ENCODE data around the gene CNTN1.

Gene CNTN1

DNA sequence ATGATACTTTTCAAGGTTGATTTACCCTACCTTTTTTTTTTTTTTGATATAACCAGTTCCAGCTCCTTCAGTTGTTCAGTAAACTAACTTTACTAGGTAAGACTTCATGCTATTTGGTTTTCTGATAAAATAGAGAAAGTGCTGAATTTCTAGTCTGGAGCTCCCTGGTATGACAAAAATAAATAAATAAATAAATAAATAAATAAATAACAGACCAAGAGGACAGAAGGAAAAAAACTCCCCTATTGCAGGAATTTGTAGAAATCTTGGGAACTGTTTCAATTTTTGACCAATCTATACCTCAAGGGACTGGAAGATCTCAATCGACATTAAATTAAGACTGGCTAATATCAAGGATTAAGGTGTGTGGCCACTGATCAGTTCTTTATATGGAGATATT lies 265.2 kb downstream of the CNTN1 start:
- no peak for DNase-seq (ENCODE audit: low read depth in 3 of 3, low spot score in 1 of 3)

DNA sequence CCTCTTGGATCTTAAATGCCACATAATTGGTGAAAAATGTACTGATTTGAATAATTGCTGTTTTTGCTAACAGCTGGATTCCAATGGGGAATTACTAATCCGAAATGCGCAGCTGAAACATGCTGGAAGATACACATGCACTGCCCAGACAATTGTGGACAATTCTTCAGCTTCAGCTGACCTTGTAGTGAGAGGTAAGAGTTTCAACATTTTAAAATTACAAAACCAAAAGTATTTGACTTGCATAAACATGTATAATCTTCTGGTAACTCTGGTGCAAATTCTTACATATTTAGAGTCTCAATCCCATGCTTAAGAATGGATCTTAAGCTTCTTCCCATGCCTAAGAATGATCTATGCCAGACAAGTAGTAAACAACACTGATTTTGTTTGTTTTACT lies 266.8 kb downstream of the CNTN1 start:
- no peak for DNase-seq (ENCODE audit: low read depth in 3 of 3, low spot score in 1 of 3)

DNA sequence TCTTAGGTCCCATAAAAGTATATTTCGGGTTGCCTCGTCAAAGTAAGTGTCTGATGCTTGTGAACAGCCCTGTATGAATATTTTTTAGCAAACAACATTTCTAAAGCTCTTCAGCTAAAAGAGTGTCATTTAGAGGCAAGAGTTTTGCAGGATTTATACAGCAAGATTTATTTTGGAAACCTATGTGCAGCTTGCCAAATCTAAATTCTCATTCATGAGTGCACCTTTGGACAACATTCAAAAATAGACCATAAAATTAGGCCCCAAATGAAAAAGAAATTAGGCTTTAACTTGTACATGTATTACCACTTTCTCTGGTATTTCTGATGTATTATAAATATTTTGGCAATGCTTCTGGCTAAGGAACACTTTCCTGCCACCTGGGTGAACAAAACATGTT lies 271.5 kb downstream of the CNTN1 start:
- no peak for DNase-seq (ENCODE audit: low read depth in 3 of 3, low spot score in 1 of 3)

DNA sequence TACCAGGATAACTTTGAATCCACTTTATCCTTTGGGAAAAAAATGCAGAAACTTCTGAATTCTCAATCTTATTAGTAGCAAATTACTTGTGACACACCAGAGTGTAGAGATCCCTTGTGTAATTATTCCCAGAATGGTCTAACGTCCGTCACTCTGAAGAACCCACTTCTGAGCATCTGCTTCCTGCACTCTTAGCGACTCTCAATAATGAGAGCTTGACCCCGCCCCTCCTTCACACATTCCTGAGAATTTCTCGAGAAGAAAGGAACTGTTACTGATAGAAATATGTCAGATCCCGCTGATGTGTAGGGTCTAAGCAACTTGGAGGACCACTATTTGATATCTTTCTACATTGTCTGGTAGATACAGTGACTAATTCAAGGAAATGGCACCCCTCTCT lies 277.6 kb downstream of the CNTN1 start:
- no peak for DNase-seq (ENCODE audit: low read depth in 3 of 3, low spot score in 1 of 3)

DNA sequence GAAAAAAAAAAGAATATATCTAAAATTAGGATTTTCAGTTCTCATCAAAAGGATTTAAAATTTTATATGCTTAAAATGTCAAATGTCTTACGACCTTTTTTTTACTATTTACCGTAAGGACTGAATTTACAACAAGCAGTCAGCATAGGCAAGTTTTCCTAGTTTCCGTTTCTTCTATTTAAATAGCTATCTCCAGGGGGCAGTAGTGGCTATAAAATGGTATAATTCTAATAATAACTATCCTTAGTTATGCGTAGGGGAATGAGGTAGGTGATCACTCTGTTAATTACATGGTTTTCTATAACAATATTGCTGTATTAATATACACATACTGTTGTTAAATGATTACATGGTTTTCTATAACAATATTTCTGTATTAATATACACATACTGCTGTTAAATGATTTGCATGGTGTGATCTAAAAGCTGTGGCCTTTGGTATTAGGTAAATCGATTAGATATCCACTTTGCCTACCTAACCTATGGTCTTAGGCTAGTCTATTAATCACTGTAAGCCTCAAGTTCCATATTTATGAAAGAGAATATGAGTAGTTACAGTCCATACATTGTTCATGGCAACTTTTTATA lies 278.2 kb downstream of the CNTN1 start:
- DNase-seq (ENCODE audit: low read depth in 3 of 3, low spot score in 1 of 3), result no peak

DNA sequence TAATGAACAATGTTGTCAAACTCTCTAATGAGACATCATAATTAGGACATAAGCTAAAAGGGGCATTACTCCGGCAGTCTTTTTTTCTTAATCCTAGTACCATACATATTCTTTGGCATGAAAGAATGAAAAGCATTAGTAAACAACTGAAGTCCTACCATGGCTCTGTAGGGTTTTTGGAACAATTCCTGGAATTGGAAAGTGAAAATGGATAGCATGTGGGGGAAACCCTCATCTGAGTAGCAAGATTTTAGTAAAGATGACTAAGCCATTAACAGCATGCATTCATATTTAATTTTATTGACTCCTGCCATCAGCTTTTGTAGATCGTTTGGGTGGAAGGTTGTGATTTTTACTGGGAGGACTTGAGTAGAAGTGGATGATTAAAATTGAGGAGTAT lies 279.7 kb downstream of the CNTN1 start:
- DNase-seq (ENCODE audit: low read depth in 3 of 3, low spot score in 1 of 3), result no peak

DNA sequence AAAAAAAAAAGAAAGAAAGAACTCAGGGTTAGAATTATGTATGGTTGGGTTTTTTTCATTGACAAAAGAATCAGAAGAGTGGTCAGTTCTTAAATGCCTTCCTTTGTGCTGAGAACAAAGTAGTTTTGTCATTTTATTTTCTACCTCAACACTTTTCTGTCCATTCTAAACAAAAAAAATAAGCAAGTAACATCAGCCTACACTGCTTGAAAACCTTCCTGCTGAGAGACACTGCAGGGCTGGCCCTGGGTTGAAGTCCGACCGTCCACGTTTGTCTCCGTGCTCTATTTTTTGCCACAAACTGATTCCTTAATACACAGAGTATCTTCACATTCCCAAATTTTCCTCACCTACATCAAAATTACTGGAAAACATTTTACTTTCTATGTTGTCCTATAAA lies 284.3 kb downstream of the CNTN1 start:
- no peak for DNase-seq (ENCODE audit: low read depth in 3 of 3, low spot score in 1 of 3)

DNA sequence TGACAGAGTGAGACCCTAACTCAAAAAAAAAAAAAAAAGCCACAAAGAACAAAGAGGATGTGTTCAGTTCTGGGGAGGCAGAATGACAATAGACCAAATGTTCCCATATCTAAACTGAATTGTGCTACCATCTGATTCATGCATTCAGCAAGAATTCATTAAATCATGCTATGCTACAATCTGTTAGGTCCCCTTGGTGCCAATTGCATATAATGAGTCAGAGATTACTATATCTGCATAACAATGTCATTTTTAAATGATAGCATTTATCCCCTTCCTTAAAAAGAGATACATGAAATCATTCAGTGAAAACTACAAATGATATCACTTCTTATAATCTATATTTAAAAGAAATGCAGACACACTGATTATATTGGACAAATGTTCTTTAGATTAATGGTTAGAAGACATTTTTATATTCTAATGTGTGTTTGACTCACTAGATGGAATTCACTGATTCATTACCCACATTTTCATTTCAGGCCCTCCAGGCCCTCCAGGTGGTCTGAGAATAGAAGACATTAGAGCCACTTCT lies 288.3 kb downstream of the CNTN1 start:
- DNase-seq (ENCODE audit: low read depth in 3 of 3, low spot score in 1 of 3), result no peak

DNA sequence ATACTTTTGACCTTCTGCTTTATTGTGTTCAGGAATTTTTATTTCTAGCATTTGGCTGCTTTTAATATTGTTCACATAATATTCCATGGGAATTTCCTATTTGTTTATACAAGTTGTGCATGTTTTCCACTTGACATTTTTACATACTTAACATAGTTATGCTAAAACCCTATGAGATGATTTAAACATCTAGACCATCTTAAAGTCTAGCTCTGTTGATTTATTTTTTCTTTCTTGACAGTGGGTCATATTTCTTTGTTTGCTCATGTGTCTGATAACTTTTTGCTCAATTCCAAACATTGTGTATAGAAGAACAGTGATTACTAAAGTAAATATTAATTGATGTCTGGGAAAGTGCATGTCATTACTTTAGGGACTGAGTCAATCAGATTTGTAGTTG lies 293.8 kb downstream of the CNTN1 start:
- DNase-seq (ENCODE audit: low read depth in 3 of 3, low spot score in 1 of 3), result no peak

DNA sequence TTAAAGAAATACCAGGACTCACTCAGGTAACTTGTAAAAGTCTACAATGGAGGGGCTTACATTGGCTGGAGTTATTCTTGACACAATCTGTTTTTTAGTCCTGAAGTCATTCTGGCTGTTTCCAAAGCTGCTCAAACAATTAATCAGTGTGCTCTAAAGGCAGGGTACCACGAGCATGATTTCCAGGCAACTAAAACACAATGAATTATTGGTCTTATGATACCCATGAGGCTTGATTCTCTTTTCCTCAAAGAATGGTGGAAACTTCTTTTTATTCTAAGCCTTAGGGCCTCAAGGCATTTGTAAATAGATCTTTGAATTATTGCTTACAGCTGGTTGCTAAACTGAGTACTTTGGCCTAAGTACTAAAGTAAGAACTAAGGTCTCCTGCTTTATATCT lies 296.1 kb downstream of the CNTN1 start:
- no peak for DNase-seq (ENCODE audit: low read depth in 3 of 3, low spot score in 1 of 3)

DNA sequence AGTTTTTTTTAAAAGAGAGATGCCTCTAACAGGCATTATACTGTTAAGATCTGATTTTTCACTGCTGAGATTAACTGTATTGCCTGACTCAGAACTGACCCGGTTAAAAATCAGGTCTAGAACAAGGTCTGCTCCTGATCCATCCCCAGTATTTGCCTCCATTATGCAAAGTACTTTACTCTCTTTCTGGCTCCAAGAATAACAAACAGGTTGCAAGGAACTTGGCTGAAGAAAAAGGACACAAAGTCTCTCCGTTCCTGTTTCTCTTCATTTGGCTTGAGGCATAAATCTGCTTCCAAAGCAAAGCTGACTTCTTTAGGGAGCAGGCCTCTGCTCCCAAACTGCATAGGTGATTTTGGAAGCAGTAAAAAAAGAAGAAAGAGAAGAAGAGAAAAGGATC lies 296.6 kb downstream of the CNTN1 start:
- DNase-seq (ENCODE audit: low read depth in 3 of 3, low spot score in 1 of 3), result no peak

DNA sequence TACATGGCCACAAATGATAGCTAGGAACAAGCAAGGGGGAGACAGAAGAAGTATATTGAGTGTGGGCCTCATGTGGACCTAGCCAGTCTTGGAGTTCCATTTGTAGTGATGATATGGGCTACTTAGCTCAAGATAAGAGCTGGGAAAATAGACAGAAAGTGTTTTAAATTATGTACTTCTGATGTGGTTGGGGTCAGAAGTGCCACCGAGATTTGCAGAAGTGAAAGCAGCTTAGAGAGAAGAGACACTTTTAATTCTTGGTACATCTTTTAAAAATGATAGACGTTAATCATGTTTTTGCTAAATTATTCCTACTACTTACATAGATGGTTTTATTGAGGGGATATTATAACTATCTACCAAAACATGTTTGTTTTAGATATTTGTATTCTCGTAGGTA lies 297.5 kb downstream of the CNTN1 start:
- DNase-seq (ENCODE audit: low read depth in 3 of 3, low spot score in 1 of 3), result no peak

DNA sequence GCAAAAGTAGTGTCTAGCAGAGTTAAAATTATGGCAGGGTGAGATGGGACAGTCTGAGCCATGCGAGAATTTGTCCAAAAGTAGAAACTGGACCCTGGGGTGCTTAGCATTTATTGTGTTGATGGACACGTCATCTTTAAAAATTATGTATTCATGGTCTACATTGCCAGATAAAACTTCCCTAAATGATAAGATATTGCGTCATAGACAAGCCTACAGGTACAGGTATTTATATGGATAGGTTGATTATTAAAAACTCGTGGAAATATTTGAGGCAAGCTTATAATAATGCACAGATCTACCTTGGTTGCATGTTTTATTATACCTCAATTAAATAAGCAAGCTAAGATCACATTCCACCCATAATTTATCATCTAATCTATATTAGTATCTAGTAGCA lies 299.9 kb downstream of the CNTN1 start:
- no peak for DNase-seq (ENCODE audit: low read depth in 3 of 3, low spot score in 1 of 3)

DNA sequence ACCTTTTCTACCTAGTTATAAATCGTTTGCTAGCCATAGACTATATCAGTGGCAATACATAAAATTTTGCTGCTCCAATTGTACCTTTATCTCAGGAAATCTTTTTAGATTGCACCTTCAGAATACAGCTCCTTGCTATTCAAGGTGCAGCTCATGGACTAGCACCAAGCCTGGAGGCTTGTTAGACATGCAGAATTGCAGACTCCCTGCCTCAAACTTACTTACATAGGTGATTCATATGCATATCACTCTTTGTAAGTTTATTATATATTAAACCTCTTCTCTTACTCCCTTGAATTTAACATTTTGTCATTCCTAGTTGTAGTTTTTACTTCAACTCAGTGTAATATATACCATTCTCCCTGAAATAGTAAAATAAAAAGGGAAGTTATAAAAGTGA lies 300.4 kb downstream of the CNTN1 start:
- DNase-seq (ENCODE audit: low read depth in 3 of 3, low spot score in 1 of 3), result no peak

DNA sequence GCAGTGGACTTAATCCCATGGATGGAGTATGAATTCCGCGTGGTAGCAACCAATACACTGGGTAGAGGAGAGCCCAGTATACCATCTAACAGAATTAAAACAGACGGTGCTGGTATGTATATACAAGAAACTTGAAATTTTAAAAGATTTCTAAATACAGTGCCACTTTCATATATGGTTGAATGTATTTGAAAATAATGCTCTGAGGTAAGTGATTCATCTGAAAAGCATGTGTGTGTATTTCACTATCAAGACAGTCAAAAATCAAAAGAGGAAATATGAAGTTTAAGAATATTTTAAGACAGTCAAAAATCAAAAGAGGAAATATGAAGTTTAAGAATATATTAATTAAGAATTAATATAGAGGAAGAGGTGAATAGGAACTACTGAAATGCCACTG lies 300.9 kb downstream of the CNTN1 start:
- no peak for DNase-seq (ENCODE audit: low read depth in 3 of 3, low spot score in 1 of 3)

DNA sequence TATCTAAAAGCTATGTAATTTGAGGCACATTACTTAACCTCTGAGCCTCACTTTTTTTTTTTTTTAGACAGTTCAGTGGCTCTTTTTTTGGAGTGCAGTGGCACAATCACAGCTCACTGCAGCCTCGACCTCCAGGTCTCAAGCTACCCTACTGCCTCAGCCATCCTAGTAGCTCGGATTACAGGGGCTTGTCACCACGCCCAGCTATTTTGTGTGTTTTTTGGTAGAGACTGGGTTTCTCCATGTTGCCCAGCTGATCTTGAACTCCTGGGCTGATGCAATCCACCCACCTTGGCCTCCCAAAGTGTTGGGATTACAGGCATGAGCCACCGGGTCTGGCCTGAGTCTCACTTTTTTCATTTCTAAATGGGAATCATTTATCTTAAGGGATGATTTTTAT lies 303.9 kb downstream of the CNTN1 start:
- DNase-seq (ENCODE audit: low read depth in 3 of 3, low spot score in 1 of 3), result no peak

DNA sequence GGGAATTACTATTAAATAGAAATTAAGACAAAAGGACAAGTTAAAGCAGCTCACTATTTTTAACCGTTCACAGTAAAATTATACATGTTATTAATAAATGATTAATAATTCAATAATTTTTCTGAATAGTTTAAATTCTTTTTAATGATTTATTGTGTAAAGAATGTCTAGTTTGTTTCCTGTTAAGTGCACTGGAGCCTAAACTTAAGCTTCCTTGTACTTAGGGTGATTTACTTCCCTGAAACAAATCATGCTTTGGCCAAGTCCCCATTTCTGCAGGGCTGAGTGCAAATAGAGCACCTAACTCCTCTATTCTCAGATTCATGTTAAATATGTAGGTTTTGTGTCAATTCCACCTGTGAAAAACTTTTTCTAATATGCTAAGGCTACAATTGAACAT lies 307.0 kb downstream of the CNTN1 start:
- no peak for DNase-seq (ENCODE audit: low read depth in 3 of 3, low spot score in 1 of 3)

DNA sequence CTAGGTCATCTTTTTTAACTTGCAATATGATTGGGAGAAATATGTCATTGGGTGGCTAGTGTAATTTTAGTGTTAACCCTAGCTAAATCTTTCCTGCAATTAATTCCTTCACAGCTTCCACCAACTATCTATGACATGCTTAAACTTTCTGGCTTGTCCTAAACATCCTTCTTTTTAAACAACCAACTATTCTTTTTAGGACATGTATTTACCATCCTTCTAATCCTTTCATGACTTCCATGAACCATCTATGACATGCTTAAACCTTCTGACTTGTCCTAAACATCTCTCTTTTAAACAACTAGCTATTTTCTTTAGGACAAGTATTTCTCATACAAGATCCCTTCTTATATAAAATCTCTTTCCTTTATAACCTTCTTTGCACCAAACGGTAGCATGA lies 316.2 kb downstream of the CNTN1 start:
- no peak for DNase-seq (ENCODE audit: low read depth in 3 of 3, low spot score in 1 of 3)

DNA sequence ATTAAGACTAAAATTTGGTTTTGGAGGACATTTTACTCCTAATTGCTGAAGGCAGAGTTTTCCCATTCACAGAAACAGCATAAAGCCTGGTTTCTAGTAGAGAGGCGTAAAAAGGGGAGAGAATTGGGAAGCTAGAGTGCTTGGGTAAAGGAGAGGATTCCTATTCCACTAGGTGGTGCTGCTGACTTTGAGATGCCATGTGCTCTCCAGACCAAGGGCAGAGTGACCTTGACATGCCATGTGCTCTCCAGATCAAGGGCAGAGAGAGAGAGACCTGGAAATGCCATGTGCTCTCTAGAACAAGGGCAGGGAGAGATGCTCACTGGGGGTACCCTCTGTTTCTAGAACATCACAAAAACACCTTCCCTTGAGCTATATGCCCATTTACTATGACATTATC lies 319.7 kb downstream of the CNTN1 start:
- no peak for DNase-seq (ENCODE audit: low read depth in 3 of 3, low spot score in 1 of 3)

DNA sequence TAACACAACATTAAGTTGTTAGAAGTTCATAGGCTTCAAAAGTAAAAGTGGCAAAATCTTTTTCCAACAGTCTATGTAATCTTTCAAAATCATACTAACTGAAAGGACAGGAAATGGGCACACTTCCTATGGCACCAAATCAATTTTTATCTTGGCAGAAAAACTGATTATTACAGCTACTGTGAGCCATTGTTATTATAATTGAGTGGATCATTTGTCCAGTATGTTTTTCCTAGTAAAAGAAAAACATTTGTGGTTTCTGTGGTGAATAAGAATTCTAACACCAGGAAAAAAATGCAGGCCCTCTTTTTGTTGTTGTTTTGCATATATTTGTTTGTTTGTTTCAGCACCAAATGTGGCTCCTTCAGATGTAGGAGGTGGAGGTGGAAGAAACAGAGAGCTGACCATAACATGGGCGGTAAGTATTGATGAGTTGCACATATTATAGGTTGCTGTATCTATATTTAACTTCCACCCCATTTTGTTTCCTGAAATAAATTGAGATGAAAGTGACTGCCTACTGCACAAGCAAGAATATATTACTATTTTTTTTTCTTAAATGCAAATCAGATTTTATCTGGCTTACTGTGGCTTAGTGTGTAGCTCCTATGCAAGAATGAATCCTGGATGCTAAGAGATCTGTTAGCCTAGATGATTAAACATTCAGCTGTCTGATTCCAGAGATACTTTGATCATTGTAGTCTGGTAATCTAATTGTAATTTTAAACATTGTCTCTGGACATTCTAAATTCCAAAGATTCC lies 321.8 kb downstream of the CNTN1 start:
- no peak for DNase-seq (ENCODE audit: low read depth in 3 of 3, low spot score in 1 of 3)

DNA sequence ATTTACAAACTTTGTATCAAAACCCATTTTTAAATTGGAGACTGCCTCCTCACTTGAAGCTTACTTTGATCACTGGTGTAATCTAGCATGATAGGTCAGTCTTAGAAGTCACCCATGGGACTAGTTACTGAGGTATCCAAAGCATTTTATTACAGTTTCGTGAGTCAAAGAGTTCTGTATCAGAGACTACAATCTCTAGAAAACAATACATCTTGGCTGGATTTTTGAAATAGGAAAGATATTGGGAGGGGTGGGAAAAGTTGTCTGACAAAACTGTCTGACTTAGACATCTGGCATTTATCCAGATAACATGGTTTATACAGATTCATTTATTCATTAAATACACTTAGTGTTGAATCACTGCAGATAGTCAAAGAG lies 322.4 kb downstream of the CNTN1 start:
- DNase-seq (ENCODE audit: low read depth in 3 of 3, low spot score in 1 of 3), result no peak

DNA sequence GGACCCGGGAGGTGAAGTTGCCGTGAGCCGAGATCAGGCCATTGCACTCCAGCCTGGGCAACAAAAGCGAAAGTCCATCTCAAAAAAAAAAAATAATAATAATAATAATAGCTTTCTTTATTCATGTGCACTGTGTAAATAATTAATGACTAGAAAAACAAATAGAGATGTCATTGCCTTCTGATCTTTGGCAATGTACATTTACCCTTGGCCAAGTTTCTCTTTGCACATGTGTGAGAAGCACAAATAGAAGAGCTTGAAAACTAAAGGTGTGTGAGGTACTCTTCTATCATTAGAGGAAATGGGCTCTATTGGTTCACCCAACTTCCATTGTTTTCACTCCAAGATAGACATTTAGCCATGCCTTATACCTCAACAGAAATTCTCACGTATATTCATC lies 325.8 kb downstream of the CNTN1 start:
- DNase-seq (ENCODE audit: low read depth in 3 of 3, low spot score in 1 of 3), result no peak

DNA sequence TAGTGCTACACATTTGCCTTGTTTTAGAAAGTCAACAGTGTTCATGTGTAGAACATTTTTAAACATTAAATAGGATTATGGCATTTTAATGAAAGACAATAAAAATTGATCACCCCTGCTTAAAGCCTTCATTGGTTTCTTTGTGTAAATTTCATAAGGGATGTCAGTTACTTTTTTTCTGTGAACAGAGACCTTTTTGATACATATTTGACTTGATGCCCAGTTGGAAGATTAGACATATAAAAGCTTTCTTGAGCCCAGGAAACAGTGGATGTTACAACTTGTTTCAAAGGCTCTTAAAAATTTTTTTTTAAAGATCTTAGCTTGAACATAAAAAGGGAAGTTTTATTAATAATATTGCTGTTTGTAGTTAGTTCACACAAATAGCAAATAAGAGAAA lies 327.2 kb downstream of the CNTN1 start:
- no peak for DNase-seq (ENCODE audit: low read depth in 3 of 3, low spot score in 1 of 3)

All from stimulated activated CD4-positive, alpha-beta T cell treated with anti-CD3 and anti-CD28 coated beads, TNF-alpha, amount 100 ng/mL, for 1 hour (primary cell).